D721Med (cell line): ENCODE results near the gene MIF4GD.

Experiments
- DNase-seq: peaks from one replicate; pipeline ENCODE4 v3.0.0; 2011; ENCODE audit warnings: low spot score; ENCODE audit not compliant: insufficient read length
- FAIRE-seq: peaks from 2 replicates; lab custom pipeline; 2011; peaks lifted over from hg19 to GRCh38; lab: Jason Lieb, UNC
- TF ChIP-seq, protein P1 (sequence below): IDR thresholded peaks from 2 replicates; pipeline ENCODE4 v1.5.1; 2012; ENCODE audit warnings: mild to moderate bottlenecking, control low read depth; ENCODE audit not compliant: insufficient read depth; ENCODE audit errors: missing control alignments

The MIF4GD gene

DNA sequence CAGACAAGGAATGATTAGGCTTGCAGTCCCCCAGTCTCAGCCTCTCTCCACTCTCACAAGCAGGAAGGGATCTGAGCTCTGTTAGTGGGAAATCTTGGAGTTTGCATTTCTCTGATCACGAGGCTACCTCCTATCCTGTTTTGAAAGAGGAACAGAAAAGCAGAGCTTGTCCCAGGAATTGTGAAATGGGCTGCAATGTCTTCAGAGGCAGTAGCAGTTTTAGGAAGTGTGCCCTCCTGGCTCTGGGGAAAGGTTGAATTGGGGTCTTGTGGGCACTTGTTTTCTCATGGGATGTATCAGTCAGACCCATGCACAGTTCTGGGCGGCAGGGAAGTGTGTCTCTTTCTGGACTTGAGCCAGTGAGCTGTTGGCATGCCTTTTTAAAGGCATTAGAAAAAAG lies 42.7 kb downstream of the MIF4GD start:
- TF ChIP-seq, protein P1, sequence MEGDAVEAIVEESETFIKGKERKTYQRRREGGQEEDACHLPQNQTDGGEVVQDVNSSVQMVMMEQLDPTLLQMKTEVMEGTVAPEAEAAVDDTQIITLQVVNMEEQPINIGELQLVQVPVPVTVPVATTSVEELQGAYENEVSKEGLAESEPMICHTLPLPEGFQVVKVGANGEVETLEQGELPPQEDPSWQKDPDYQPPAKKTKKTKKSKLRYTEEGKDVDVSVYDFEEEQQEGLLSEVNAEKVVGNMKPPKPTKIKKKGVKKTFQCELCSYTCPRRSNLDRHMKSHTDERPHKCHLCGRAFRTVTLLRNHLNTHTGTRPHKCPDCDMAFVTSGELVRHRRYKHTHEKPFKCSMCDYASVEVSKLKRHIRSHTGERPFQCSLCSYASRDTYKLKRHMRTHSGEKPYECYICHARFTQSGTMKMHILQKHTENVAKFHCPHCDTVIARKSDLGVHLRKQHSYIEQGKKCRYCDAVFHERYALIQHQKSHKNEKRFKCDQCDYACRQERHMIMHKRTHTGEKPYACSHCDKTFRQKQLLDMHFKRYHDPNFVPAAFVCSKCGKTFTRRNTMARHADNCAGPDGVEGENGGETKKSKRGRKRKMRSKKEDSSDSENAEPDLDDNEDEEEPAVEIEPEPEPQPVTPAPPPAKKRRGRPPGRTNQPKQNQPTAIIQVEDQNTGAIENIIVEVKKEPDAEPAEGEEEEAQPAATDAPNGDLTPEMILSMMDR, result no peak
- no peak for DNase-seq
- FAIRE-seq, result no peak

DNA sequence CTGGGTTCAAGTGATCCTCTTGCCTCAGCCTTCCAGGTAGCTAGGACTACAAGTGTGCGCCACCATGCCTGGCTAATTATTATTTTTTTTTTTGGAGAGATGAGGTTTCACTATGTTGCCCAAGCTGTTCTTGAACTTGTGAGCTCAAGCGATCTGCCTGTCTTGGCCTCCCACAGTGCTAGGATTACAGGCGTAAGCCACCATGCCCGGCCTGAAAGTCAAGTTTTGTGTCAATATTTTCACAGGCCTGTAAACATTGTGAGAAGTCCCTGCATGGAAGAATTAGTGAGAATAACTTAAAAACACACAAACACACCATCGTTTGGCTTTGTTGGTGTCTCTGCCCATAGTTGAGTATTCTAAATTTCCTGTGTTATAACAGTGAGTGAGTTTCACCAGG lies 43.3 kb downstream of the MIF4GD start:
- TF ChIP-seq, protein P1, result no peak
- FAIRE-seq, result no peak
- no peak for DNase-seq

DNA sequence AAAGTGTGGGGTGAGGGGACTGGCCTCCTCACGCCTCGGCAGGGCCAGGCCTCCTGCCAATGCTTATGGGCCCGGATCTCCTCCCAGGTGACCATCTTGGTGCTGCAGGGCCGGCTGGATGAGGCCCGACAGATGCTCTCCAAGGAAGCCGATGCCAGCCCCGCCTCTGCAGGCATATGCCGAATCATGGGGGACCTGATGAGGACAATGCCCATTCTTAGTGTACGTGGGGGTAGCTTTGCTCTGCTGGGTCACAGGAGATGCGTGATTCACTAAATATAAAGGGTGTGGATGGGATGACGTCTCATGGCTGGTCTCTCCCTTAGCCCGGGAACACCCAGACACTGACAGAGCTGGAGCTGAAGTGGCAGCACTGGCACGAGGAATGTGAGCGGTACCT lies 46.0 kb downstream of the MIF4GD start:
- no peak for DNase-seq
- no peak for FAIRE-seq
- TF ChIP-seq, protein P1, result no peak

DNA sequence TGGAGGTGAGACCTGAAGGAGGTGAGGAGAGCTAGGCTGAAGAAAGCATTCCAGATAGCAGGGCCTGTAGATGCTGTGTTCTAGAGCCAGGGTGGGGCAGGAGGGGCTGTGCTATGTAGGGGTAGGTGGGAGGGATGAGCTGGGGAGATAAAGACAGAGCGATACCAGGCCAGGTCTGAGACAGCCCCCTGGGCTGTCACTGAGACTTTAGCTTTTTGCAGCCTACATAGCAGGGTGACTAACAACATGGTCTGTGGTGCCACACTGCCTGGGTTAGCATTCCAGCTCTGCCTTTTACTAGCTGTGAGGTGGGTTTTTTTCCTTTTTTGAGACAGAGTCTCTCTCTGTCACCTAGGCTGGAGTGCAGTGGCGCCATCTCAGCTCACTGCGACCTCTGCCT lies 51.2 kb downstream of the MIF4GD start:
- FAIRE-seq, result no peak
- no peak for DNase-seq
- TF ChIP-seq, protein P1, result no peak

DNA sequence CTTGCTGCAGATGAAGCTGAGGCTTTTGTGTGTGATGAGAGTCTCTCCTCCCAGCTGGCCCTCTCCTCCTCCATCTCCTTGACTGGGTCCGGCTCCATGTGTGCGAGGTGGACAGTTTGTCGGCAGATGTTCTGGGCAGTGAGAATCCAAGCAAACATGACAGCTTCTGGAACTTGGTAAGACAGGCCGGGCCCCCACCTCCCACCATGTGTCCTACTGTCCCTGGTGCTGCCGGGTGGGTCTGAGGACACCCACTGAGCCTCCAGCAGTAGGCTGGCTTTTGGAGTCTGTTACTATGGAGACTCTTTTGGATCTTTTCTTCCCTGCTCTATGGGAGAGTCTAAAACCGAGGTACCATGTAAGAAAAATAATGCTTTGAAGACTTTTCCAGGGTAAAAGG lies 52.9 kb downstream of the MIF4GD start:
- FAIRE-seq (no peak), DNase-seq (no peak)

More for the DNA sequence above, 52.9 kb downstream of the MIF4GD start:
- TF ChIP-seq, protein P1, result no peak
